SKM-1 treated with dmso at 0.1 percent for 144 hours (cell line): ENCODE measurements around the gene CEP57L1.
A peak's percentile ranks its signal among the peaks of the same experiment; 100 is the strongest.
"Not testable (repeated sequence)": the region's sequence is repeated elsewhere in the genome, so short reads cannot be mapped to it uniquely, and the experiment has no call there.

Source experiments
- DNase-seq: peaks from one replicate; lab custom pipeline; 2025; ENCODE audit not compliant: unreplicated experiment; lab: John Stamatoyannopoulos, UW

CEP57L1 gene

DNA sequence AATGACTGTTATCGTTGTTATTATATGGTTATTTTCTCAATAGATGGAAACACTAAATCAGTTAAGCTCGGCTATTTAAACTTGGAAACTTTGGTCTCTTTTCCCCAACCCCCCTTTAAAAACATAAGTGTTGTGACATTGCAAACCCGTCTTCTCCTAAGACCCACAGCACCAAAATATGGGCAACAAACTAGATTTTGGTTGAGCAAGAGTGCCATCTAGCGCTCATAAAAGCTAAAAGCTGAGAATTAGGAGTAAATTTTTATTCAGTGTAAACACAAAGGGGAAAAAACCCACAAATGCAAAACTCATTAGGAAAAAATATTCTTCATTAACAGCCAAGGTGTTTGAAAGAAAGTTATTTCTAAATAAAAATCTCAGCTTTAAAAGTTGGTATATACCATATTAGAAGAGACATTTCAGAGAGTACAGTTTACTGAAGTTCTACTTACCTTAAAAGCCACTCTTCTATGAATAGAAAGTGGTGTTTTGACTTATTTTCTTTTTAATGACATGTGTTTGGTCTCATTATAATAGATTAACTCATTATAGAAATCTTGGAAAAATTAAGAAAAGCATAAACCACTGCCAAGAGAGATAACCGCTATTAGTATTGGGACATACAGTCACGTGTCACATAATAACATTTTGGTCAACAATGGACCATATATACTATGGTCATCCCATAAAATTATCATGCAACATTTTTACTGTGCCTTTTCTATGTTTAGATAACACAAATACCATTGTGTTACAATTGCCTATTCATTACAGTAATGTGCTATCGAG is 21.8 kb upstream of the CEP57L1 start:
- DNase-seq = peak; percentile 60

DNA sequence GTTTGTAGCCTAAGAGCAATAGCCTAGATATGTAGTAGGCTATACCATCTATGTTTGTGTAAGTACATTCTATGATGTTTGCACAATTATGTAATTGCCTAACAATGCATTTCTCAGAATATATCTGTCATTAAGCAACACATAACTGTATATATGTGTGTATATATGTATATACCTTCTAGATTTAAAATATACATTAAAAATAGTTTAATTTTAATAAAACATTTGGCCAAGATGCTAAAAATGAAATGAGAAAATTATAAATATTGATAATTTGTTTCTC is 21.2 kb upstream of the CEP57L1 start:
- no peak for DNase-seq

DNA sequence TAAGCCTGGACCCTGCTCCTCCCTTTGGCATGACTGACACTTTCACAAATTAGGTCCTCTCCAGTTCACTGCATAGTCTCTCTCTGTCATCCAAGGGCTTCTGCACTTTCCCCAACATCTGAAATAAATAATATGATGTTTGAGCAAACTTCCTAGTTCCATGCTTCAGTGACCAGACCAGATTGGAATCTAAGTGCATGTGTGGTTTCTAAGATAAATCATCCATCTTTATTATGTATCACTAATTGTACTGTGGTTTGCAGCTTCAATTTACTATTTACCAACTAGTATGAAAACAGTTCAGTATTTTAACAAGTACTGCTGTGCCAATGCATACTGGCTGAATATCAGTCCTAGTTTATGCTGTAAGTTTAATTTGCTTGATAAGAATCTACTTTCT is 19.4 kb upstream of the CEP57L1 start:
- no peak for DNase-seq

DNA sequence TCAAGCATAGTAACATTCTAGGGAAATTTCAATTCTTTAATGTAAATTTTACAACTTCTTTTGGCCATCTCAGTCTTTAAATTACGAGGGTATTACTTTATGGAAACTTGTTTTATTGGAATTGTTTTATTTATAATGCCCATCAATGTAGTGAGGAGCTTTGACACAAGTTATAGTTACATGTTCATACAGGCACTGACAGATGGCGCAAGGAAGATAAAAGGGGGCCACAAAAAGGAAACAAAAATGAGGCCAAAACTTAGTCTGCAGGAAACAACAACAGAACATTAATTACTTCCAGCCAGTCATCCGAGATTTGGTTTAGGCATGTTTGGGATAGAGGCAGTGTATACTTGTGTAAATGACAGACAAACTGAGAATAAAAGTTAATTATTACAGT is 18.9 kb upstream of the CEP57L1 start:
- DNase-seq = no peak

DNA sequence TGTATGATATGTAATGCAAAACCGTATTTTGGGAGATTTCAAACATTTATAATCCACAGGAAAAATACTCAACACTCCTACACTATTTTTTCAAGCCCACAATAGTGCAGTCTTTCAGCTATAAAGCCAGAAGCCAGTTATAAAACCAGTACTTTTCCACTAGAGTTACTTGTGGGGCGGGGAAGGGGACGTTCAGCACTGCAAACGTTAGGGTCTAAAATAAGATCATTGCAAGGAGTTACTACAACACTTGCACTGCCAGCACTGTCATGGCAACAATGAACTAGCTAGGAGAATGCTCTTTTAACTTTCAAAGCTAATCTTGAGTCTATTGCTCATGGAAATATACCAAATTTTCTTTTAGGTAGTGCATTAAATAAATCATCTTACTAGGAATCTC is 15.3 kb upstream of the CEP57L1 start:
- DNase-seq = peak; percentile 10

DNA sequence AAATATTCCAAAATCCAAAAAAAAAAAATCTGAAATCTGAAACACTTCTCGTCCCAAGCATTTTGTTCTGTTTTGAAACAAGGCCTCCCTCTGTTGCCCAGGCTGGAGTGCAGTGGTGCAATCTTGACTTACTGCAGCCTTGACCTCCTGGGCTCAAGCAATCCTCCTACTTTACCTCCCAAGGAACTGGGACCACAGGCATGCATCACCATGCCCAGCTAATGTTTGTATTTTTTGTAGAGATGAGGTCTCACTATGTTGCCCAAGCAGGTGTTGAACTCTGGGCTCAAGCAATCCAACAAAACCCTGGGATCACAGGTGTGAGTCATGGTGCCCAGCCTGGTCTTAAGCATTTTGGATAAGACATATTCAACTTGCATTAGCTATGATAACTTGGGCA is 14.3 kb upstream of the CEP57L1 start:
- DNase-seq = no peak

DNA sequence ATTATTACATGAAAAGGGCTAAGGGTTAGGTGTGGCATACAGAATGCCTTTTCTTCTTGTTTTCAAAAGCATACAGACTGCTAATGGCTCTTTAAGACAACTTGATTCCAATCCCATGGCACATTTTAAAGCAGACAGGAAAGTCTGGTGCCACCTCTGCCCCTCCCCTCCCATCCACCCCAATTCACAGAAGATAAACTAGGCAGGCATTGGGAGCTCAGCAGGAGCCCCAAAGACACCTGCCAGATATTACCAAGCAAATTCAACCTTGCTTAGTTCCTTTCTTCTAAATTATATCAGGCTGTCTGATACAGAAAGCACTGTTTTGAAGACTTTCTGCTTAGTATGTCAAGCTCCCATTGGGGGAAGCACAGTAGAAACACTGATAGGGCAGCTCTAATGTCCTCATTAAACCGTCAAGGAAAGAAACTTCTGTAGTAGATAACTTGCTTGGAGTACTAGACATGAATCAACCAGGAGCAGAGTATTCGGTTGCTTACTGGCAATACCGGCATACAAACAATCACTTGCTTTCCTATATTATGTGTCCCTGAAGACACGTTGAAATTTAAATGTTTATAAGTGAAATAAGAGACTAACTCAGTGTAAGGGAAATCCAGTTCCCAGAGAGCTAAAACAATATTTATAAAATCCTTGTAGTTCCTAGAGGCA is 13.7 kb upstream of the CEP57L1 start:
- DNase-seq = no peak

DNA sequence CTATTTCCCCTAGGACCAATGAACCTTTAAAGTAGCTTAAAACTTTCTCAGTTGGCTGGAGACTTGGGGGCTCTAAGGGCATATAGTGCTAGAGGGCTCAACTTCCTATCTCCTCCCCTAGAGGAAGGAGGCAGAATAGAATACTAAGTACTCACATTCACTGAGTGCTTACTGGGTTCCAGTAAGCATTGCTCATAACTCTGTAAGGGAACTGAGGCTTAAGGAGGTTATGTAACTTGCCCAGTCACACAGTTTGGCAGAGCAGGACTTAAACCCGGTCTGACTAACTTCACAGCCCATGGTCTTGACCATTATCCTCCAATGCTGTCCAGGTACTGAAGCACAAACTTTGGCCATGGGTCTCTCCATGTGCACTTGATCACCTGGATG is 13.1 kb upstream of the CEP57L1 start:
- peak; percentile 71 for DNase-seq

DNA sequence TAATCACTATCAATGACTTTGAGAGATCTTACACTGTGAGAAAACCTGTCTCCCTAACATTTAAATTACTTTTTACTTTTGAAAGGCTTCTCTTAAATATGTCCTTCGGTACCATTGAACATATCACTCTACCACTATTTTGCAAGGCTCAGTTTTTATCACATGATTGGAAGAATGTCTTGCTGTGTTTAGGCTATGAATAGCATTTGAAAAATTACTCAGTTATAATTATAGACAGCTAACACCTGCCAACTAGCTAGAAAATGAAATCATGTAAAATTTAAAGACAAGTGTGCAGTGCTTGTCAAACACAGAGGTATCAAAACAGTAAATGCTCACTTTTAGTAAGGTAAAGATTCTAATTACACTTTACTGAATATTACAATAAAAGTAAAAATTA is 11.7 kb upstream of the CEP57L1 start:
- DNase-seq = no peak

DNA sequence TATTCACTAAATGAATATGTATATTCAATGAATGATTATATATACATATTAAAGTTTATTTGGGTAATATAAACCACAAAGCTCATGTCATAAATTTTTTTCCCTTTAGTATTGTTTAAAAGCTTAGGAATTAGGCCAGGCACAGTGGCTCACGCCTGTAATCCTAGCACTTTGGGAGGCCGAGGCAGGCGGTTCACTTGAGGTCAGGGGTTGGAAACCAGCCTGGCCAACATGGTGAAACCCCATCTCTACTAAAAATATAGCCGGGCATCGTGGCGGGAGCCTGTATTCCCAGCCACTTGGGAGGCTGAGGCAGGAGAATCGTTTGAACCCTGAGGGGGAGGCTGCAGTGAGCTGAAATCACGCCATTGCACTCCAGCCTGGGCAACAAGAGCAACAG is 11.2 kb upstream of the CEP57L1 start:
- DNase-seq = not testable (repeated sequence)

DNA sequence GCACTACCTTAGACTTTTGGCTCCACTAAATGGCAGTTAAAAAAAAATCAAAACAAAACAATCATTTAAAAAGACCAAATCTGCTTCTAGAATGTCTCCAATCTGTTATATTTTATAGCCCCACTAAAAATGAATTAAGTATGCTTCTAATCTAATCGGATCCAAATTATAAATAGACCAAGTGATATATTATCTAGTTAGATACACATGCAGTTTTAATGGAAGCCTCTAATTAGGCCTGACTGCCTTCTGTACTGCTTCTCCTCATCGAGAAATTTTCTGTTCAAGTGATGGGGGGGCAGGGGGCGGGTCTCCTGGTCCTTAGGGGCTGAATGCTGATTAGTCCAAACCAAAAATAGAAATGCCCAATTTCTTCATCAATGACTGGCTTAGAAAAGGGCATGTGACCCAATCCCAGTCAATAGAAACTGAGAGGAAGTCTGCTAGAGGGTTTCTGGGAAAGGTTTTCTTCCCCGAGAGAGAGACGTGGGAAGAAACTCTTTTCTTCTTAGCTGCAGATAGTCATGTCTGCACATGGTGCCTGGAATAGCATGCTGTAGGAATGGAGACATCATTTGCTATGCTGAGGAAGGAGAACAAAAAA is 7.5 kb upstream of the CEP57L1 start:
- no peak for DNase-seq

DNA sequence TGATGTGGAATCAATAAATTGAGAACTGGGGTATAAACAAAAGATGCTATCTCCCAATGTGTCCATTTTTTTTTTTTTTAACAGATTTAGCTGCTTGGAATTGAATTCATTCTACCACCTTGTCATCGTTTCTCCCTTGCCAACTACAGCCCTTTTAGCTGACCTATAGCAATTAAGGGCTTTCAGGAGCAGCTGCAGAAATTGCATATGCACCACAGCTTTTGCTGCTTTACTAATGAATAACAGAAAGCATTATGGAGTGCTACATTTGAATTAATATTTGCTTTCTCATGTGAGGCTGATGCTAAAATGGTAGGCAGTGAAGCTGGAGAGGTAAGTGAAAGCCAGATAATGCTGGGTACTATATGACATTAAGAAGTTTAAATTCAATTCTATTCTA is 6.3 kb upstream of the CEP57L1 start:
- no peak for DNase-seq

DNA sequence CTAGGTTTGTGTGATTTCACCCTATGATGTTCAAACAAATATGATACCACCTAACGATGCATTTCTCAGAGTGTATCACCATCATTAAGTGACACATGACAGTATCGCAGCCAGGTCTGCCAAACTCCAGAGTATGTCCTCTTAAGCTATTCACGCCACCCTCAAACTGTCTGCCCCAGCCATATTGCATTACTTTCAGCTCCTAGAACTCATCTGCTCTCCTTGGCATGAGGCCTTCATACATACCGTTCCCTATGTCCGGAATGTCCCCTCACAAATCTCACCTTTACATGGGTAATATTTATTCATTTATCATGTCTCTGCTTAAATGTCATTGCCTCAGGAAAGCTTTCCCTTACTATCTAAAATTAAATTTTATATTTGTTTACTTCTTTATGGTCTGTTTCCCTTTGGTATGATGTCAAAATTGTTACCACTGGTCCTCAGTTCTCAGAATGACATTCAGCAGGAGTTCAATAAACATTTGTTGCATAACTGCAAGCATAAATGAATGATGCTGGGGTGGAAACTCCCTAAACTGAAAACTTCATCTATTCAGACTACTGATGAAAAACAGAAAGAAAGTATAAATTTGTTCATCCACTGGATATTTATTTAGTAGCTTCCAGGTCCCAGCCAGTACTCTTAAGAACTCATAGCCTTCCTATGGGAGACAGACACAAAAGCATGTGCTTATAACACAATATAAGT is 3.8 kb upstream of the CEP57L1 start:
- DNase-seq = no peak

DNA sequence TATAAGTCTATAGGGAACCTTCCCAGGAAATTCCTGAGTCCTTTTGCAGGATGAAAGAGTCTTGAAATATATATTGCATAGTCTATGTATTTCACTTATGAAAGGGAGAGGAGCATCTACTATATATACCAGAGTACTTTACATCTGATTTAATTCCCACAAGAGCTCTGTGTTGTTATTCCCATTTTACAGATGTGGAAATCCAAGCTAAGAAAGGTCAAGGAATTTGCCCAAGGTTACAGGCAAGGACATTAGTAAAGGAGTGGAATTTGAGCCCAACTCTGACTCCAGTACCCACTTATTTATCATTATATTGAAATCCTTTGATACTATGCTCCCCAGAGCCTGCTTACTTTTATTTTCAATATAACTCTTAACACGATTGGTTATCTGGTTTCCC is 3.2 kb upstream of the CEP57L1 start:
- DNase-seq = no peak

DNA sequence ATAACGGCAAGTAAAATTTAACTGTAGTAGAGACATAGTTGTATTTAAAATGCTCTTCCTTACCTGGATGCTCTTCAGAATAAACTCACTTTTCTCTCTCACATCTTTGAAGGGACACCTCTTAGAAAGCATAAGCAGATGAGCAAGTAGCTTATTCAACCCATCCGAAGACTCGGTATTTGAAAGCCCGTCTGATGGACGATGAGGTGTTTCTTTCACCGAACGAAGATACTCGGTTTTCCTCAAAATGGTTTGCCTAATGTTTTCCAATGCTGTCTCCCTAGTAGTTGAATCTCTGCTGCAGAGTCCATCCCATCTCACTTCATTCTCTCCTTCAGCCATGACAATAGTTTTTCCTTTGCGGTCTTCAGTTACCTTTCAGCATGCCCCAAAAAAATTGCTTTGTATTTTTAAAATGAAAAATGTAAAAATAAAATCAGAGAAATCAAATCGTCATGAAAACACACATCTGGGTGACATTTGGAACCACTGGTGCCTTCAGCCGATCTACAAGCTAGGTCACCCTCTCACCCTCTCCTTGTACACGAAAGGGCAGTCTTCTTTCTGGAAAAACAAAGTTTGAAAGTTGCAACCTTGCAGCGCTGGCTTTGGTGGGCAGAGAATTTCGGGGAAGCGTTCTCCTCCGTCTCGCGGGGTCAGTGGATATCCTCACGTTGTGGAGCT is 1.4 kb upstream of the CEP57L1 start:
- DNase-seq = no peak

DNA sequence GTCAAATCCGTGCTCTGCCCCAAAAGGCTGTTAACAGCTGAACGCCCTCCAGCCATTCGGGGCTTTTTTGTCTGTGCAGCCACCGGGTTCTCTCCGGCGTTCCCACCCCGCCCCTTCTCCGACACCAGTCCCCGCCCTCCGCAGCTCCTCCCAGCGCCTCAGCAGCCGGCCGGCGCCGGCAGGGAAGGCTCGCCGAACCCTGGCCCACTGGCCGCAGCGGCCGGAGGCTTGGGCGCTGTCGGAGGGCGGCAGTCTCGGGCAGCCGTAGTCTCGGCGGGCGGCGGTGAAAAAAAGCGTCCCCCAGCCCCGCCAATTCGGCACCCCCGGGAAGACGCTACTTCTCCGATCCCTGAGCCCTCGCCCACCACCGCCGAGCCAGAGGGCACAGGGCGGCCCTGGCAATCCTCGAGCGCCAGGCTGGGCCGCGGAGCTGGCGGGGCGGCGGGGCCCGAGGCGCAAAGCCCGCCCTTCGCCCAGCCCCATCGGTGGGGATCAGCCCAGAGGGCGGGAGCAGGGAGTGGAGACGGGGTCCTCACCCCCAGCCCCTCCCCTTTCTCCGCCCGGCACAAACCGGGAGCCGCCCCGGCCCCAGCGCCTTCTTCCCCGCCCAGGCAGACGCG is 781 bp upstream of the CEP57L1 start, which contains the start of gene SESN1:
SESN1 (minus strand) TSS at position 431 of the 620 bp plus-strand sequence. CDS start 773 bp downstream, outside the sequence.
- peak; percentile 81 for DNase-seq

DNA sequence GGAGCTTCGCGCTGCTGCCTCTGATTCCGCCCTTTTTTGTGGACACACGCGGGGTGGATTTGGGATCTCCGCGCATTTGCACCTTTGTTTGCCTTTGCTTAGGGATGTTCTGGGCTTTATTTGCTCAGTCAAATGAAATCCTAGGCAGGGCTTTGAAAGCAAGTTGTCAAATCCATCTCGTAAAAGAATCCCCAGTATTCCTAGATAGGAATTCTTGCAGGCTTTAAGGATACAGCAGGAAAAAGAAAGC is 453 bp downstream of the CEP57L1 start:
- DNase-seq = no peak

DNA sequence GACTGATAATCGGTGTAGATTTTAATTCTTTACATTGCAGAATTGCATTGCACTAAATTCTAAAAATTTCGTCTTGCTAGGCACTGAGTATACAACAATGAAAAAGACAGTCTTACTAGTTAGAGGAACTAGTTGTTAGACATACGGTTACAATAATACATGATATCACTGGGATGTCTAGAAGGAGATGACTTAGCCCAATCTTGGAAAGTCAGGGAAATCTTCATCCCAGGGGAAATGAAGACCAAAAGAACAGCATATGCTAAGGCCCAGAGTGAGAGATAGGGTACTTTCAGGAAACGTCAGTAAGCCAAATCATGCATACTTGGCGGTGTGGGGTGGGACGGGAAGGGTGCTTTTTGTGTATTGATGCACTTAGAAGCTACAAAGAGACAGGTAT is 901 bp downstream of the CEP57L1 start:
- DNase-seq = no peak

DNA sequence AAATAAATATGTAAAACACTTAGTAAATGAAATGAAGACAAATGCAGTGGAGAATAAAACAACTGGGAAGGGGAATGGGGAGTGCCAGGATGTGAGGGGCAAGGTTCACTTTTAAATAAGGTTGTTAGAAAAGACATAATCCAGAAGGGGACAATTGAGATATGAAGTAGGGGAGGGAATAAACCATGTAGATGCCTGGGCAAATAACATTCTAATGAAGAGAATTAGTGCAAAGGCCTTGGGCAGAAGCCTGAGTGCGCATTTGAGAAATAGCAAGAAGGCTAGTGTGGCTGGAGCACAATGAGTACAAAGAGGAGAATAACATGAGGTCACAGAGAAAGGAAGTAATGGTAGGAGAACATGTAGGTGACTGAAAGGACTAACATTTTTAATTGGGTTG is 2.4 kb downstream of the CEP57L1 start:
- no peak for DNase-seq

DNA sequence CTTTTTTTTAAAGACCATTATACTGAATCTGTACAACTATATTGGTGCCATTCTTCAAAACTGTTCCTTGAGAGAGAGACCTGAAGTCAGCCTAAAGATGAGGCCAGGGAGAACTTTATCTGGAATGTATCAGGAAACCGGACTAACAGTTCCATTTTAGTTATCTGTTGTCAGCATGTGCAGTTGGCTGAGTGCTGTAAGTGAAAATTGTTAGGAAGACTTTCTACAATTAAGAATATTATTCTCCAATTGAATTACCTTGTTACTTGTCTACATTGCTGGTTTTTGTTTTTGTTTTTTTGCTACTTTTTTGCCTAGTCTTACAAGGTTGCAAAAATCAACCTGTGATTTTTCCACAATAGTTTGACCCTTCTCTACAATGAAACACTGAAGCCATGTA is 7.5 kb downstream of the CEP57L1 start:
- DNase-seq = no peak

DNA sequence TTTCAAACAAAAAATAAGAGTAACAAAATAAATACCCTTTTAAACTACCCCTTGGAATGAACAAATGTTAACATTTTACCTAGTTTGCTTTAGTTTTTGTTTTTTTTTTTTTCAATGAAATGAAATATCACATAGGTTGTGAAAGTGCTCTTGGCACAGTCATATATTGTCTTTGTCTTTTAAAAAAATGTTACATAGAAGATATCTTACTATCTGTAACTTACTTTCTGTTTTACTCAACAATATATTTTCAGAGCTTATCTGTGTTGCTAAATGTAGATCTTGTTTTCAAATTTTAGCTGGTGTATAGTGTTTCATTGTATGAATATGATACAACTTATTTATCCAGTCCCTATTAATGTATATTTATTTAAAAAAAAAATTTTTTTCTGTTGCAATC is 8.6 kb downstream of the CEP57L1 start:
- no peak for DNase-seq
